Skeletal muscle tissue (tissue), 4 donors: ENCODE results near the gene SASH3. TPM values are rescaled to one million over a fixed set of nuclear protein-coding genes. Genes with fewer than 3 reads are reported as not detected.

ENCODE experiments used
- H3K27ac ChIP-seq: one replicate; pipeline ENCODE4 v1.7.0; 2013; ENCODE audit warnings: mild to moderate bottlenecking, low read depth, low read length, inconsistent platforms
- H3K27me3 ChIP-seq, 3 donors: one replicate each; pipeline ENCODE4 v1.7.0; 2013; ENCODE audit warnings: low read length in 3 of 3; ENCODE audit not compliant: control insufficient read depth in 3 of 3, insufficient read depth in 3 of 3
- H3K36me3 ChIP-seq, 3 donors: one replicate each; pipeline ENCODE4 v1.7.0; 2013; ENCODE audit warnings: low read length in 3 of 3; ENCODE audit not compliant: control insufficient read depth in 3 of 3, insufficient read depth in 3 of 3
- H3K4me1 ChIP-seq, 3 donors: one replicate each; pipeline ENCODE4 v1.7.0; 2013; ENCODE audit warnings: low read length in 3 of 3, mild to moderate bottlenecking in 3 of 3; ENCODE audit not compliant: control insufficient read depth in 3 of 3, insufficient read depth in 3 of 3
- H3K4me3 ChIP-seq, 3 donors: one replicate each; pipeline ENCODE4 v1.7.0; 2013; ENCODE audit warnings: low read length in 3 of 3
- H3K9ac ChIP-seq, 3 donors: one replicate each; pipeline ENCODE4 v1.7.0; 2013; ENCODE audit warnings: low read length in 3 of 3, mild to moderate bottlenecking in 3 of 3, moderate library complexity in 2 of 3, low read depth in 1 of 3
- H3K9me3 ChIP-seq, 3 donors: one replicate each; pipeline ENCODE4 v1.7.0; 2013; ENCODE audit warnings: low read length in 3 of 3; ENCODE audit not compliant: control insufficient read depth in 3 of 3
- total RNA-seq: library from RNA; depleted of rRNA; stranded (reverse); fragments of >200 nt; gene quantifications from one replicate; pipeline ENCODE4 v1.2.3, GENCODE V29; 2014
- donor health status: Osteomylitis.

SASH3 gene
- 2.6 TPM for total RNA-seq

GRCh38 chrX:129779747-129780146 is at the start of gene SASH3:
Gene SASH3 (plus strand): TSS chrX:129779949. CDS start chrX:129780098, 149 bp downstream.
- Histone ChIP-seq H3K27me3 (no peaks in the 10 kb centered on the region), H3K4me1 (peaks cover 0 to 2% (median 0%) of the 10 kb centered on the region in 3 donors), H3K27ac (no peak within 1 kb of the TSS), H3K9me3 (no peaks in the 10 kb centered on the region), H3K36me3 (no peaks in the 10 kb centered on the region), H3K4me3 (peak within 1 kb of the TSS in 2 of 3 donors; percentile 4 to 23), H3K9ac (no peak within 1 kb of the TSS)

- Histone ChIP-seq H3K4me1 (no peaks in the 10 kb centered on the region), H3K27ac (no peak overlapping the region), H3K27me3 (peaks cover 0 to 4% (median 0%) of the 10 kb centered on the region in 3 donors), H3K9me3 (no peaks in the 10 kb centered on the region), H3K36me3 (no peaks in the 10 kb centered on the region), H3K4me3 (no peak overlapping the region), H3K9ac (no peak overlapping the region)
These were observed 48.5 kb upstream of the SASH3 start for GRCh38 chrX:129731228-129731627.

- no peaks in the 10 kb centered on the region for H3K4me1 ChIP-seq
- peaks cover 0 to 4% (median 0%) of the 10 kb centered on the region in 3 donors for H3K27me3 ChIP-seq
- no peaks in the 10 kb centered on the region for H3K36me3 ChIP-seq
- H3K27ac ChIP-seq: no peak overlapping the region
- no peak overlapping the region for H3K4me3 ChIP-seq
- no peaks in the 10 kb centered on the region for H3K9me3 ChIP-seq
- H3K9ac ChIP-seq: no peak overlapping the region
These were observed 46.9 kb upstream of the SASH3 start for GRCh38 chrX:129732857-129733256.

GRCh38 chrX:129733335-129733734 is 46.4 kb upstream of the SASH3 start:
- no peak overlapping the region for H3K9ac ChIP-seq
- H3K4me3 ChIP-seq: no peak overlapping the region
- H3K4me1 ChIP-seq: no peaks in the 10 kb centered on the region
- no peaks in the 10 kb centered on the region for H3K9me3 ChIP-seq
- no peak overlapping the region for H3K27ac ChIP-seq
- peaks cover 0 to 4% (median 0%) of the 10 kb centered on the region in 3 donors for H3K27me3 ChIP-seq
- H3K36me3 ChIP-seq: no peaks in the 10 kb centered on the region

- Histone ChIP-seq H3K36me3 (no peaks in the 10 kb centered on the region), H3K9me3 (no peaks in the 10 kb centered on the region), H3K27me3 (peaks cover 0 to 4% (median 0%) of the 10 kb centered on the region in 3 donors), H3K4me3 (no peak overlapping the region), H3K27ac (no peak overlapping the region), H3K4me1 (peaks cover 0 to 4% (median 0%) of the 10 kb centered on the region in 3 donors), H3K9ac (no peak overlapping the region)
These were observed 43.3 kb upstream of the SASH3 start for GRCh38 chrX:129736491-129736890.

- no peaks in the 10 kb centered on the region for H3K9me3 ChIP-seq
- H3K27ac ChIP-seq: peak overlapping the region; percentile 33
- no peaks in the 10 kb centered on the region for H3K36me3 ChIP-seq
- no peak overlapping the region for H3K4me3 ChIP-seq
- H3K9ac ChIP-seq: no peak overlapping the region
- H3K4me1 ChIP-seq: peaks cover 0 to 4% (median 0%) of the 10 kb centered on the region in 3 donors
- H3K27me3 ChIP-seq: peaks cover 0 to 4% (median 0%) of the 10 kb centered on the region in 3 donors
These were observed 41.8 kb upstream of the SASH3 start for GRCh38 chrX:129737916-129738315.

- Histone ChIP-seq H3K9ac (no peak within 1 kb of the TSS), H3K27me3 (peaks cover 0 to 4% (median 0%) of the 10 kb centered on the region in 3 donors), H3K4me1 (peaks cover 0 to 4% (median 0%) of the 10 kb centered on the region in 3 donors), H3K4me3 (no peak within 1 kb of the TSS), H3K27ac (peak within 1 kb of the TSS; percentile 33), H3K36me3 (no peaks in the 10 kb centered on the region), H3K9me3 (no peaks in the 10 kb centered on the region)
These were observed 41.1 kb upstream of the SASH3 start, which contains the start of gene XPNPEP2 for GRCh38 chrX:129738466-129739308. Gene XPNPEP2 (plus strand): TSS chrX:129738979. CDS start chrX:129739214, 235 bp downstream.

GRCh38 chrX:129739578-129739977 is 40.2 kb upstream of the SASH3 start:
- H3K27ac ChIP-seq: no peak overlapping the region
- H3K4me1 ChIP-seq: peaks cover 0 to 4% (median 0%) of the 10 kb centered on the region in 3 donors
- no peak overlapping the region for H3K9ac ChIP-seq
- no peaks in the 10 kb centered on the region for H3K9me3 ChIP-seq
- no peak overlapping the region for H3K4me3 ChIP-seq
- no peaks in the 10 kb centered on the region for H3K36me3 ChIP-seq
- peaks cover 0 to 4% (median 0%) of the 10 kb centered on the region in 3 donors for H3K27me3 ChIP-seq

- Histone ChIP-seq H3K4me3 (no peak overlapping the region), H3K4me1 (peaks cover 0 to 4% (median 0%) of the 10 kb centered on the region in 3 donors), H3K27ac (no peak overlapping the region), H3K27me3 (peaks cover 0 to 3% (median 0%) of the 10 kb centered on the region in 3 donors), H3K9me3 (no peaks in the 10 kb centered on the region), H3K9ac (no peak overlapping the region), H3K36me3 (no peaks in the 10 kb centered on the region)
These were observed 37.6 kb upstream of the SASH3 start for GRCh38 chrX:129741880-129742758.
